WTC11 (cell line): ENCODE measurements around the gene SLC36A1. TPM values are rescaled to one million over a fixed set of nuclear protein-coding genes. Genes with fewer than 3 reads are reported as not detected.

Experiments used
- ATAC-seq: fragments of 200-7000 bp; cut with Tn5 transposase; 2 replicates; pipeline ENCODE4 v1.10.0; 2021; ENCODE audit warnings: mild to moderate bottlenecking, moderate library complexity
- CTCF ChIA-PET: fragments of 300-600 bp; sonication (Branson Sonifier 250); formaldehyde crosslinking; loops from one replicate; lab custom pipeline; 2021; ENCODE audit warnings: antibody characterized with exemption; lab: Charles Lee
- POLR2A ChIA-PET: fragments of 350-600 bp; sonication (Branson Sonifier 250); formaldehyde crosslinking; loops from one replicate; lab custom pipeline; 2021; ENCODE audit warnings: antibody characterized with exemption; lab: Charles Lee
- DNase-seq: peaks from one replicate; pipeline ENCODE4 v3.0.0; 2021; ENCODE audit warnings: low spot score
- H3K27ac Mint-ChIP-seq: 2 replicates; pipeline ENCODE4 v1.8.0; 2021; ENCODE audit warnings: mixed read lengths
- H3K27me3 Mint-ChIP-seq: 2 replicates; pipeline ENCODE4 v1.8.0; 2021; ENCODE audit warnings: low read depth, mild to moderate bottlenecking, moderate library complexity, mixed read lengths
- H3K36me3 Mint-ChIP-seq: 2 replicates; pipeline ENCODE4 v1.8.0; 2021; ENCODE audit warnings: mixed read lengths
- H3K4me1 Mint-ChIP-seq: 2 replicates; pipeline ENCODE4 v1.8.0; 2022; ENCODE audit warnings: mixed read lengths
- H3K4me3 Mint-ChIP-seq: 2 replicates; pipeline ENCODE4 v1.8.0; 2021; ENCODE audit warnings: mild to moderate bottlenecking, moderate library complexity, mixed read lengths
- H3K9me3 Mint-ChIP-seq: 2 replicates; pipeline ENCODE4 v1.8.0; 2021; ENCODE audit warnings: mixed read lengths
- CREB1 ChIP-seq: sonication (generic); formaldehyde crosslinking; IDR thresholded peaks from 2 replicates; pipeline ENCODE4 v1.8.0; 2023; ENCODE audit warnings: mild to moderate bottlenecking, missing genetic modification reagents
- GABPB1 ChIP-seq: sonication (generic); formaldehyde crosslinking; IDR thresholded peaks from 2 replicates; pipeline ENCODE4 v1.8.1; 2023; ENCODE audit warnings: mild to moderate bottlenecking, missing genetic modification reagents
- HMGA2 ChIP-seq: fragments of 250-450 bp; sonication (Bioruptor Pico); IDR thresholded peaks from 2 replicates; pipeline ENCODE4 v1.4.0; 2021; ENCODE audit warnings: mild to moderate bottlenecking, moderate library complexity
- JUN ChIP-seq: sonication (generic); formaldehyde crosslinking; IDR thresholded peaks from 2 replicates; pipeline ENCODE4 v1.8.0; 2023; ENCODE audit warnings: mild to moderate bottlenecking, missing genetic modification reagents
- SMAD4 ChIP-seq: sonication (generic); formaldehyde crosslinking; IDR thresholded peaks from 2 replicates; pipeline ENCODE4 v1.8.0; 2022; ENCODE audit warnings: mild to moderate bottlenecking, missing genetic modification reagents
- ZNF121 ChIP-seq: sonication (generic); formaldehyde crosslinking; IDR thresholded peaks from 2 replicates; pipeline ENCODE4 v1.8.0; 2023; ENCODE audit warnings: missing genetic modification reagents
- ZNF219 ChIP-seq: sonication (generic); formaldehyde crosslinking; IDR thresholded peaks from 2 replicates; pipeline ENCODE4 v1.8.0; 2023; ENCODE audit warnings: missing genetic modification reagents, mild to moderate bottlenecking, borderline replicate concordance
- ZNF232 ChIP-seq: sonication (generic); formaldehyde crosslinking; IDR thresholded peaks from 2 replicates; pipeline ENCODE4 v1.8.0; 2022; ENCODE audit warnings: mild to moderate bottlenecking, missing genetic modification reagents
- ZNF671 ChIP-seq: fragments of 250-450 bp; sonication (Bioruptor Pico); IDR thresholded peaks from 2 replicates; pipeline ENCODE4 v1.8.0; 2021; ENCODE audit warnings: mild to moderate bottlenecking
- total RNA-seq: library from RNA; stranded (reverse); gene quantifications from 3 replicates; pipeline ENCODE4 v1.2.3, GENCODE V29; 2021
- TF ChIP-seq, protein P1 (sequence below): sonication (generic); formaldehyde crosslinking; IDR thresholded peaks from 2 replicates; pipeline ENCODE4 v1.8.1; 2023; ENCODE audit warnings: mild to moderate bottlenecking, moderate library complexity, missing genetic modification reagents
- TF ChIP-seq, protein P2 (sequence below): fragments of 250-450 bp; sonication (Bioruptor Pico); IDR thresholded peaks from 2 replicates; pipeline ENCODE4 v1.9.0; 2021; ENCODE audit warnings: moderate library complexity, mild to moderate bottlenecking, inconsistent platforms, borderline replicate concordance
- TF ChIP-seq, protein P3 (sequence below): sonication (generic); formaldehyde crosslinking; IDR thresholded peaks from 2 replicates; pipeline ENCODE4 v1.8.0; 2022; ENCODE audit warnings: missing genetic modification reagents
- TF ChIP-seq, protein P4 (sequence below): sonication (generic); formaldehyde crosslinking; IDR thresholded peaks from 2 replicates; pipeline ENCODE4 v1.8.0; 2023; ENCODE audit warnings: missing genetic modification reagents
- TF ChIP-seq, protein P5 (sequence below): sonication (generic); formaldehyde crosslinking; IDR thresholded peaks from 2 replicates; pipeline ENCODE4 v1.8.0; 2023; ENCODE audit warnings: missing genetic modification reagents, mild to moderate bottlenecking, borderline replicate concordance
- TF ChIP-seq, protein P6 (sequence below): sonication (generic); formaldehyde crosslinking; IDR thresholded peaks from 2 replicates; pipeline ENCODE4 v1.8.1; 2023; ENCODE audit warnings: mild to moderate bottlenecking, missing genetic modification reagents
- TF ChIP-seq, protein P7 (sequence below): sonication (generic); formaldehyde crosslinking; IDR thresholded peaks from 2 replicates; pipeline ENCODE4 v1.8.1; 2022; ENCODE audit warnings: low read depth, missing genetic modification reagents, borderline replicate concordance
- TF ChIP-seq, protein P8 (sequence below): sonication (generic); formaldehyde crosslinking; IDR thresholded peaks from 2 replicates; pipeline ENCODE4 v1.8.1; 2023; ENCODE audit warnings: mild to moderate bottlenecking, missing genetic modification reagents, moderate library complexity
- TF ChIP-seq, protein P9 (sequence below): fragments of 250-450 bp; sonication (Bioruptor Pico); IDR thresholded peaks from 2 replicates; pipeline ENCODE4 v1.9.0; 2021; ENCODE audit warnings: mild to moderate bottlenecking

Gene SLC36A1
- total RNA-seq, 1 experiment from 2014 or later: 12.2 TPM

DNA sequence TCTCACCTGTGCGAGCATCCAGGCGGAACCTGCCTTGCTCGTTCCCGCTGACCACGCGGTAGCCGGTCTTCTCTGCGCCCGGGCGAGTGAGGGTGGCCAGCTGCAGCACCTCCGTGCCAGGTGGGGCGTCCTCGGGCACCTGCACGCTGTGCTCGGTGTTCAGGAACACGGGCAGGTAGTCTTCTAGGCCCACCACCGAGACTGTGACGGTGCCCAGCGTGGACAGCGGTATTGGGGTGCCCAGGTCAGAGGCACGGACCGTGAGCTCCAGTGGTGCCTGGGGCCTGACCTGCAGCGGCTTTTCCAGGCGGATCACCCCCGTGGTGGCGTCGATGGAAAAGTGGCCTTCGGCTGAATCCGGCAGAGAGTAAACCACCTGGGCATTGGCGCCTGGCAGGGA, 84.2 kb downstream of the SLC36A1 start (continued):
- TF ChIP-seq ZNF121: no peak
- TF ChIP-seq, all 79 proteins: peak for 0

DNA sequence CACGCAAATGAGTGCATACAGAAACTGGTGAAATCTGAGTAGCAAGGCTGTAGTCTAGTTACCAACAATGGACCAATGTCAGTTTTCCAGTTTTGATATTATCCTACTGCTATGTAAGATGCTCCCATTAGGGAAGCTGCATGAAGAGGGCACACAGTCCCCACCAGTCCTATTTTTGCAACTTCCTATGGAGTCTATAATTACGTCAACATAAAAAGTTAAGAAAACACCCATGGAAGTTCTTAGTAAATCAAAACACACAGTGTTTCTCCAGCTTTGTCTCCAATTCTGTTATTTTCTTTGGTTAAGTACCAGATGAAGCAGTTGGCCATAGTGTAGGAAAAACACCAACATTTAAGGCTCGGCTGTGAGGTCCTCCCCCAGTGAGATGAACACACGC, 85.0 kb downstream of the SLC36A1 start:
- H3K4me1 Mint-ChIP-seq: no peaks in the 10 kb centered on the region
- CTCF ChIA-PET: interaction anchor here (0.9 to 1.3 kb wide), 2 partner anchors 9 to 120 kb away, joined by 5 to 6 read pairs; no protein-coding TSS in a partner anchor

More for the DNA sequence above, 85.0 kb downstream of the SLC36A1 start:
- H3K36me3 Mint-ChIP-seq: no peaks in the 10 kb centered on the region
- TF ChIP-seq CREB1 (no peak), JUN (no peak), ZNF671 (CRISPR knock-in tag) (no peak), ZNF232 (no peak), HMGA2 (CRISPR knock-in tag) (no peak), SMAD4 (CRISPR knock-in tag) (no peak), GABPB1 (CRISPR knock-in tag) (no peak), ZNF219 (CRISPR knock-in tag) (no peak)
- TF ChIP-seq, protein P1, sequence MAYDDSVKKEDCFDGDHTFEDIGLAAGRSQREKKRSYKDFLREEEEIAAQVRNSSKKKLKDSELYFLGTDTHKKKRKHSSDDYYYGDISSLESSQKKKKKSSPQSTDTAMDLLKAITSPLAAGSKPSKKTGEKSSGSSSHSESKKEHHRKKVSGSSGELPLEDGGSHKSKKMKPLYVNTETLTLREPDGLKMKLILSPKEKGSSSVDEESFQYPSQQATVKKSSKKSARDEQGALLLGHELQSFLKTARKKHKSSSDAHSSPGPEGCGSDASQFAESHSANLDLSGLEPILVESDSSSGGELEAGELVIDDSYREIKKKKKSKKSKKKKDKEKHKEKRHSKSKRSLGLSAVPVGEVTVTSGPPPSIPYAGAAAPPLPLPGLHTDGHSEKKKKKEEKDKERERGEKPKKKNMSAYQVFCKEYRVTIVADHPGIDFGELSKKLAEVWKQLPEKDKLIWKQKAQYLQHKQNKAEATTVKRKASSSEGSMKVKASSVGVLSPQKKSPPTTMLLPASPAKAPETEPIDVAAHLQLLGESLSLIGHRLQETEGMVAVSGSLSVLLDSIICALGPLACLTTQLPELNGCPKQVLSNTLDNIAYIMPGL (CRISPR knock-in tag): no peak
- TF ChIP-seq, protein P2, sequence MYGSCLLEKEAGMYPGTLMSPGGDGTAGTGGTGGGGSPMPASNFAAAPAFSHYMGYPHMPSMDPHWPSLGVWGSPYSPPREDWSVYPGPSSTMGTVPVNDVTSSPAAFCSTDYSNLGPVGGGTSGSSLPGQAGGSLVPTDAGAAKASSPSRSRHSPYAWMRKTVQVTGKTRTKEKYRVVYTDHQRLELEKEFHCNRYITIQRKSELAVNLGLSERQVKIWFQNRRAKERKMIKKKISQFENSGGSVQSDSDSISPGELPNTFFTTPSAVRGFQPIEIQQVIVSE (CRISPR knock-in tag): no peak
- TF ChIP-seq, protein P3, sequence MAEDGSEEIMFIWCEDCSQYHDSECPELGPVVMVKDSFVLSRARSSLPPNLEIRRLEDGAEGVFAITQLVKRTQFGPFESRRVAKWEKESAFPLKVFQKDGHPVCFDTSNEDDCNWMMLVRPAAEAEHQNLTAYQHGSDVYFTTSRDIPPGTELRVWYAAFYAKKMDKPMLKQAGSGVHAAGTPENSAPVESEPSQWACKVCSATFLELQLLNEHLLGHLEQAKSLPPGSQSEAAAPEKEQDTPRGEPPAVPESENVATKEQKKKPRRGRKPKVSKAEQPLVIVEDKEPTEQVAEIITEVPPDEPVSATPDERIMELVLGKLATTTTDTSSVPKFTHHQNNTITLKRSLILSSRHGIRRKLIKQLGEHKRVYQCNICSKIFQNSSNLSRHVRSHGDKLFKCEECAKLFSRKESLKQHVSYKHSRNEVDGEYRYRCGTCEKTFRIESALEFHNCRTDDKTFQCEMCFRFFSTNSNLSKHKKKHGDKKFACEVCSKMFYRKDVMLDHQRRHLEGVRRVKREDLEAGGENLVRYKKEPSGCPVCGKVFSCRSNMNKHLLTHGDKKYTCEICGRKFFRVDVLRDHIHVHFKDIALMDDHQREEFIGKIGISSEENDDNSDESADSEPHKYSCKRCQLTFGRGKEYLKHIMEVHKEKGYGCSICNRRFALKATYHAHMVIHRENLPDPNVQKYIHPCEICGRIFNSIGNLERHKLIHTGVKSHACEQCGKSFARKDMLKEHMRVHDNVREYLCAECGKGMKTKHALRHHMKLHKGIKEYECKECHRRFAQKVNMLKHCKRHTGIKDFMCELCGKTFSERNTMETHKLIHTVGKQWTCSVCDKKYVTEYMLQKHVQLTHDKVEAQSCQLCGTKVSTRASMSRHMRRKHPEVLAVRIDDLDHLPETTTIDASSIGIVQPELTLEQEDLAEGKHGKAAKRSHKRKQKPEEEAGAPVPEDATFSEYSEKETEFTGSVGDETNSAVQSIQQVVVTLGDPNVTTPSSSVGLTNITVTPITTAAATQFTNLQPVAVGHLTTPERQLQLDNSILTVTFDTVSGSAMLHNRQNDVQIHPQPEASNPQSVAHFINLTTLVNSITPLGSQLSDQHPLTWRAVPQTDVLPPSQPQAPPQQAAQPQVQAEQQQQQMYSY (CRISPR knock-in tag): no peak
- TF ChIP-seq, protein P4, sequence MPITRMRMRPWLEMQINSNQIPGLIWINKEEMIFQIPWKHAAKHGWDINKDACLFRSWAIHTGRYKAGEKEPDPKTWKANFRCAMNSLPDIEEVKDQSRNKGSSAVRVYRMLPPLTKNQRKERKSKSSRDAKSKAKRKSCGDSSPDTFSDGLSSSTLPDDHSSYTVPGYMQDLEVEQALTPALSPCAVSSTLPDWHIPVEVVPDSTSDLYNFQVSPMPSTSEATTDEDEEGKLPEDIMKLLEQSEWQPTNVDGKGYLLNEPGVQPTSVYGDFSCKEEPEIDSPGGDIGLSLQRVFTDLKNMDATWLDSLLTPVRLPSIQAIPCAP (CRISPR knock-in tag): no peak
- TF ChIP-seq, protein P5, sequence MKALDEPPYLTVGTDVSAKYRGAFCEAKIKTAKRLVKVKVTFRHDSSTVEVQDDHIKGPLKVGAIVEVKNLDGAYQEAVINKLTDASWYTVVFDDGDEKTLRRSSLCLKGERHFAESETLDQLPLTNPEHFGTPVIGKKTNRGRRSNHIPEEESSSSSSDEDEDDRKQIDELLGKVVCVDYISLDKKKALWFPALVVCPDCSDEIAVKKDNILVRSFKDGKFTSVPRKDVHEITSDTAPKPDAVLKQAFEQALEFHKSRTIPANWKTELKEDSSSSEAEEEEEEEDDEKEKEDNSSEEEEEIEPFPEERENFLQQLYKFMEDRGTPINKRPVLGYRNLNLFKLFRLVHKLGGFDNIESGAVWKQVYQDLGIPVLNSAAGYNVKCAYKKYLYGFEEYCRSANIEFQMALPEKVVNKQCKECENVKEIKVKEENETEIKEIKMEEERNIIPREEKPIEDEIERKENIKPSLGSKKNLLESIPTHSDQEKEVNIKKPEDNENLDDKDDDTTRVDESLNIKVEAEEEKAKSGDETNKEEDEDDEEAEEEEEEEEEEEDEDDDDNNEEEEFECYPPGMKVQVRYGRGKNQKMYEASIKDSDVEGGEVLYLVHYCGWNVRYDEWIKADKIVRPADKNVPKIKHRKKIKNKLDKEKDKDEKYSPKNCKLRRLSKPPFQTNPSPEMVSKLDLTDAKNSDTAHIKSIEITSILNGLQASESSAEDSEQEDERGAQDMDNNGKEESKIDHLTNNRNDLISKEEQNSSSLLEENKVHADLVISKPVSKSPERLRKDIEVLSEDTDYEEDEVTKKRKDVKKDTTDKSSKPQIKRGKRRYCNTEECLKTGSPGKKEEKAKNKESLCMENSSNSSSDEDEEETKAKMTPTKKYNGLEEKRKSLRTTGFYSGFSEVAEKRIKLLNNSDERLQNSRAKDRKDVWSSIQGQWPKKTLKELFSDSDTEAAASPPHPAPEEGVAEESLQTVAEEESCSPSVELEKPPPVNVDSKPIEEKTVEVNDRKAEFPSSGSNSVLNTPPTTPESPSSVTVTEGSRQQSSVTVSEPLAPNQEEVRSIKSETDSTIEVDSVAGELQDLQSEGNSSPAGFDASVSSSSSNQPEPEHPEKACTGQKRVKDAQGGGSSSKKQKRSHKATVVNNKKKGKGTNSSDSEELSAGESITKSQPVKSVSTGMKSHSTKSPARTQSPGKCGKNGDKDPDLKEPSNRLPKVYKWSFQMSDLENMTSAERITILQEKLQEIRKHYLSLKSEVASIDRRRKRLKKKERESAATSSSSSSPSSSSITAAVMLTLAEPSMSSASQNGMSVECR (CRISPR knock-in tag): no peak
- TF ChIP-seq, protein P6, sequence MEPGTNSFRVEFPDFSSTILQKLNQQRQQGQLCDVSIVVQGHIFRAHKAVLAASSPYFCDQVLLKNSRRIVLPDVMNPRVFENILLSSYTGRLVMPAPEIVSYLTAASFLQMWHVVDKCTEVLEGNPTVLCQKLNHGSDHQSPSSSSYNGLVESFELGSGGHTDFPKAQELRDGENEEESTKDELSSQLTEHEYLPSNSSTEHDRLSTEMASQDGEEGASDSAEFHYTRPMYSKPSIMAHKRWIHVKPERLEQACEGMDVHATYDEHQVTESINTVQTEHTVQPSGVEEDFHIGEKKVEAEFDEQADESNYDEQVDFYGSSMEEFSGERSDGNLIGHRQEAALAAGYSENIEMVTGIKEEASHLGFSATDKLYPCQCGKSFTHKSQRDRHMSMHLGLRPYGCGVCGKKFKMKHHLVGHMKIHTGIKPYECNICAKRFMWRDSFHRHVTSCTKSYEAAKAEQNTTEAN: no peak
- TF ChIP-seq, protein P7, sequence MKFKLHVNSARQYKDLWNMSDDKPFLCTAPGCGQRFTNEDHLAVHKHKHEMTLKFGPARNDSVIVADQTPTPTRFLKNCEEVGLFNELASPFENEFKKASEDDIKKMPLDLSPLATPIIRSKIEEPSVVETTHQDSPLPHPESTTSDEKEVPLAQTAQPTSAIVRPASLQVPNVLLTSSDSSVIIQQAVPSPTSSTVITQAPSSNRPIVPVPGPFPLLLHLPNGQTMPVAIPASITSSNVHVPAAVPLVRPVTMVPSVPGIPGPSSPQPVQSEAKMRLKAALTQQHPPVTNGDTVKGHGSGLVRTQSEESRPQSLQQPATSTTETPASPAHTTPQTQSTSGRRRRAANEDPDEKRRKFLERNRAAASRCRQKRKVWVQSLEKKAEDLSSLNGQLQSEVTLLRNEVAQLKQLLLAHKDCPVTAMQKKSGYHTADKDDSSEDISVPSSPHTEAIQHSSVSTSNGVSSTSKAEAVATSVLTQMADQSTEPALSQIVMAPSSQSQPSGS (CRISPR knock-in tag): no peak
- TF ChIP-seq, protein P8, sequence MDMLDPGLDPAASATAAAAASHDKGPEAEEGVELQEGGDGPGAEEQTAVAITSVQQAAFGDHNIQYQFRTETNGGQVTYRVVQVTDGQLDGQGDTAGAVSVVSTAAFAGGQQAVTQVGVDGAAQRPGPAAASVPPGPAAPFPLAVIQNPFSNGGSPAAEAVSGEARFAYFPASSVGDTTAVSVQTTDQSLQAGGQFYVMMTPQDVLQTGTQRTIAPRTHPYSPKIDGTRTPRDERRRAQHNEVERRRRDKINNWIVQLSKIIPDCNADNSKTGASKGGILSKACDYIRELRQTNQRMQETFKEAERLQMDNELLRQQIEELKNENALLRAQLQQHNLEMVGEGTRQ: no peak
- TF ChIP-seq, protein P9, sequence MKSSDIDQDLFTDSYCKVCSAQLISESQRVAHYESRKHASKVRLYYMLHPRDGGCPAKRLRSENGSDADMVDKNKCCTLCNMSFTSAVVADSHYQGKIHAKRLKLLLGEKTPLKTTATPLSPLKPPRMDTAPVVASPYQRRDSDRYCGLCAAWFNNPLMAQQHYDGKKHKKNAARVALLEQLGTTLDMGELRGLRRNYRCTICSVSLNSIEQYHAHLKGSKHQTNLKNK (CRISPR knock-in tag): no peak
- TF ChIP-seq, all 79 proteins: peak for 0
- POLR2A ChIA-PET: no interaction called here
- no peak overlapping the region for H3K4me3 Mint-ChIP-seq
- no peaks in the 10 kb centered on the region; the same call in 1 of the 2 replicates for H3K27me3 Mint-ChIP-seq
- no peaks in the 10 kb centered on the region for H3K9me3 Mint-ChIP-seq
- H3K27ac Mint-ChIP-seq: no peak overlapping the region
- ATAC-seq (no peak), DNase-seq (no peak)
